Adrenal gland (tissue), 19 donors: ENCODE data around the gene DHX57. TPM values are rescaled to one million over a fixed set of nuclear protein-coding genes. Genes with fewer than 3 reads are reported as not detected.
A peak's percentile ranks its signal among the peaks of the same experiment; 100 is the strongest.

Experiments
- DNase-seq, 7 donors: peaks; one replicate each; pipeline ENCODE4 v3.0.0-alpha.2; 2019 to 2020
- H3K27ac ChIP-seq, 5 donors: fragments of 200-600 bp; sonication (generic) in 4 of 5; 1 replicate in 3 of 5; 2 replicates in 2 of 5; pipeline versions ENCODE4 v1.5.1 to v1.8.0; 2016 to 2020; ENCODE audit warnings: mild to moderate bottlenecking in 1 of 5
- H3K27me3 ChIP-seq: fragments of 200-600 bp; 2 replicates; pipeline ENCODE4 v1.8.0; 2021
- H3K36me3 ChIP-seq, 2 donors: fragments of 200-600 bp; replicated peaks in 1 of 2; 1 replicate in 1 of 2; 2 replicates in 1 of 2; pipeline versions ENCODE4 v1.5.1 to v1.8.0; 2018 to 2022
- H3K4me1 ChIP-seq, 2 donors: fragments of 200-600 bp; replicated peaks in 1 of 2; 1 replicate in 1 of 2; 2 replicates in 1 of 2; pipeline versions ENCODE4 v1.5.1 to v1.8.0; 2018 to 2021
- H3K4me3 ChIP-seq, 4 donors: fragments of 200-600 bp; sonication (generic) in 3 of 4; one replicate each; pipeline ENCODE4 v1.5.1; 2016 to 2018
- H3K9me3 ChIP-seq, 3 donors: fragments of 200-600 bp; sonication (generic) in 1 of 3; replicated peaks in 1 of 3; 1 replicate in 2 of 3; 2 replicates in 1 of 3; pipeline versions ENCODE4 v1.5.1 to v1.8.0; 2016 to 2021
- POLR2A ChIP-seq, 2 donors: fragments of 450-650 bp; IDR thresholded peaks; one replicate each; pipeline ENCODE4 v1.6.1; 2017; ENCODE audit warnings: antibody characterized with exemption in 2 of 2, mild to moderate bottlenecking in 2 of 2, moderate library complexity in 1 of 2
- WGBS, 4 donors: extraction: QIAGEN DNeasy Blood & Tissue Kit in 2 of 4; methylation state at CpG; one replicate each; pipeline versions ENCODE4 v1.1.5 to v1.1.7; 2013 to 2017; 5-methylcytosine and 5-hydroxymethylcytosine counted together
- intact Hi-C, 2 donors: fragments of 100-400 bp; cut with DNase I; formaldehyde crosslinking; loops; one replicate each; pipeline versions ENCODE4 v1.14.1 to v1.15.0; 2022 to 2023
- long read RNA-seq, 10 donors: library from polyadenylated mRNA in 3 of 10; unstranded in 2 of 10; stranded (forward) in 1 of 10; transcript quantifications; one replicate each; pipeline ENCODE4 v2.0.0 and lab custom pipeline, GENCODE V29; 2021 to 2026
- polyA plus RNA-seq, 3 donors: library from polyadenylated mRNA; stranded (reverse); fragments of 200-250 nt in 2 of 3; fragments of 350-450 nt in 1 of 3; fragmentation: Illumina TruSeq in 1 of 3; extraction: RNeasy Lipid Tissue Mini Kit (QIAGEN cat#74804) in 1 of 3; gene quantifications; one replicate each; pipeline ENCODE4 v1.2.3, GENCODE V29; 2013 to 2014
- total RNA-seq, 9 donors: library from RNA; depleted of rRNA in 4 of 9; stranded (reverse); fragments of >200 nt in 4 of 9; fragments of 120-200 nt in 1 of 9; fragmentation: NEBNext Ultra II Directional in 1 of 9; extraction: Animal tissue kit (Norgen Biotek cat#: 25700) in 1 of 9; gene quantifications; one replicate each; pipeline versions ENCODE4 v1.1.0 to v1.2.4, GENCODE V29; 2013 to 2023
- TF ChIP-seq, protein P1 (sequence below), 6 experiments: fragments of 450-650 bp in 4 of 6; fragments of 200-600 bp in 2 of 6; sonication (generic) in 1 of 6; IDR thresholded peaks; 1 replicate in 5 of 6; 2 replicates in 1 of 6; pipeline versions ENCODE4 v1.5.1 to v1.8.0; 2016 to 2021; ENCODE audit warnings: antibody characterized with exemption in 6 of 6, mild to moderate bottlenecking in 2 of 6, moderate library complexity in 1 of 6
- donor health status: healthy with polysubstance abuse.
- donor health status: Bipolar disorder and iron deficiency.
- donor health status: DM: yes; HTN: yes; CAD: no.
- donor health status: DM: no; HTN: no; CAD: no.
- donor health status: DM: no; HTN: no; CAD: no.
- donor health status: DM: yes; HTN: yes; CAD: no.

Gene DHX57, protein sequence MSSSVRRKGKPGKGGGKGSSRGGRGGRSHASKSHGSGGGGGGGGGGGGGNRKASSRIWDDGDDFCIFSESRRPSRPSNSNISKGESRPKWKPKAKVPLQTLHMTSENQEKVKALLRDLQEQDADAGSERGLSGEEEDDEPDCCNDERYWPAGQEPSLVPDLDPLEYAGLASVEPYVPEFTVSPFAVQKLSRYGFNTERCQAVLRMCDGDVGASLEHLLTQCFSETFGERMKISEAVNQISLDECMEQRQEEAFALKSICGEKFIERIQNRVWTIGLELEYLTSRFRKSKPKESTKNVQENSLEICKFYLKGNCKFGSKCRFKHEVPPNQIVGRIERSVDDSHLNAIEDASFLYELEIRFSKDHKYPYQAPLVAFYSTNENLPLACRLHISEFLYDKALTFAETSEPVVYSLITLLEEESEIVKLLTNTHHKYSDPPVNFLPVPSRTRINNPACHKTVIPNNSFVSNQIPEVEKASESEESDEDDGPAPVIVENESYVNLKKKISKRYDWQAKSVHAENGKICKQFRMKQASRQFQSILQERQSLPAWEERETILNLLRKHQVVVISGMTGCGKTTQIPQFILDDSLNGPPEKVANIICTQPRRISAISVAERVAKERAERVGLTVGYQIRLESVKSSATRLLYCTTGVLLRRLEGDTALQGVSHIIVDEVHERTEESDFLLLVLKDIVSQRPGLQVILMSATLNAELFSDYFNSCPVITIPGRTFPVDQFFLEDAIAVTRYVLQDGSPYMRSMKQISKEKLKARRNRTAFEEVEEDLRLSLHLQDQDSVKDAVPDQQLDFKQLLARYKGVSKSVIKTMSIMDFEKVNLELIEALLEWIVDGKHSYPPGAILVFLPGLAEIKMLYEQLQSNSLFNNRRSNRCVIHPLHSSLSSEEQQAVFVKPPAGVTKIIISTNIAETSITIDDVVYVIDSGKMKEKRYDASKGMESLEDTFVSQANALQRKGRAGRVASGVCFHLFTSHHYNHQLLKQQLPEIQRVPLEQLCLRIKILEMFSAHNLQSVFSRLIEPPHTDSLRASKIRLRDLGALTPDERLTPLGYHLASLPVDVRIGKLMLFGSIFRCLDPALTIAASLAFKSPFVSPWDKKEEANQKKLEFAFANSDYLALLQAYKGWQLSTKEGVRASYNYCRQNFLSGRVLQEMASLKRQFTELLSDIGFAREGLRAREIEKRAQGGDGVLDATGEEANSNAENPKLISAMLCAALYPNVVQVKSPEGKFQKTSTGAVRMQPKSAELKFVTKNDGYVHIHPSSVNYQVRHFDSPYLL (N-terminal part only)
- total RNA-seq (10 to 100 TPM in 7 of 9 donors, 1 to 10 TPM in 2; 9.4 to 30.5 (median 17.1) TPM), polyA plus RNA-seq (10 to 100 TPM; 16.9 to 26.1 (median 19.0) TPM)
- long read RNA-seq, donor 1, full-length matches to known transcripts = 1 of 1 reads
- long read RNA-seq, donor 1, partial matches to known transcripts = 0 of 1 reads
- long read RNA-seq, donor 1, other reads (novel, unspliced or antisense) = 0 of 1 reads
- long read RNA-seq, donor 2, full-length matches to known transcripts = 1 of 1 reads
- long read RNA-seq, donor 2, partial matches to known transcripts = 0 of 1 reads
- long read RNA-seq, donor 2, other reads (novel, unspliced or antisense) = 0 of 1 reads
- long read RNA-seq, donor 3 = 0 reads
- long read RNA-seq, donor 4, partial matches to known transcripts = 1 of 1 reads
- long read RNA-seq, donor 4, other reads (novel, unspliced or antisense) = 0 of 1 reads
- long read RNA-seq, donor 5, full-length matches to known transcripts = 4 of 8 reads
- long read RNA-seq, donor 5, partial matches to known transcripts = 1 of 8 reads
- long read RNA-seq, donor 5, other reads (novel, unspliced or antisense) = 3 of 8 reads
- long read RNA-seq, donor 6, partial matches to known transcripts = 1 of 1 reads
- long read RNA-seq, donor 6, other reads (novel, unspliced or antisense) = 0 of 1 reads
- long read RNA-seq, donor 7, partial matches to known transcripts = 0 of 1 reads
- long read RNA-seq, donor 7, other reads (novel, unspliced or antisense) = 0 of 1 reads
- long read RNA-seq, donor 8, full-length matches to known transcripts = 2 of 2 reads
- long read RNA-seq, donor 8, partial matches to known transcripts = 0 of 2 reads
- long read RNA-seq, donor 8, other reads (novel, unspliced or antisense) = 0 of 2 reads
- long read RNA-seq, donor 9, partial matches to known transcripts = 0 of 1 reads
- long read RNA-seq, donor 9, other reads (novel, unspliced or antisense) = 0 of 1 reads
- long read RNA-seq, donor 10, full-length matches to known transcripts = 2 of 2 reads
- long read RNA-seq, donor 10, partial matches to known transcripts = 0 of 2 reads
- long read RNA-seq, donor 10, other reads (novel, unspliced or antisense) = 0 of 2 reads

DNA sequence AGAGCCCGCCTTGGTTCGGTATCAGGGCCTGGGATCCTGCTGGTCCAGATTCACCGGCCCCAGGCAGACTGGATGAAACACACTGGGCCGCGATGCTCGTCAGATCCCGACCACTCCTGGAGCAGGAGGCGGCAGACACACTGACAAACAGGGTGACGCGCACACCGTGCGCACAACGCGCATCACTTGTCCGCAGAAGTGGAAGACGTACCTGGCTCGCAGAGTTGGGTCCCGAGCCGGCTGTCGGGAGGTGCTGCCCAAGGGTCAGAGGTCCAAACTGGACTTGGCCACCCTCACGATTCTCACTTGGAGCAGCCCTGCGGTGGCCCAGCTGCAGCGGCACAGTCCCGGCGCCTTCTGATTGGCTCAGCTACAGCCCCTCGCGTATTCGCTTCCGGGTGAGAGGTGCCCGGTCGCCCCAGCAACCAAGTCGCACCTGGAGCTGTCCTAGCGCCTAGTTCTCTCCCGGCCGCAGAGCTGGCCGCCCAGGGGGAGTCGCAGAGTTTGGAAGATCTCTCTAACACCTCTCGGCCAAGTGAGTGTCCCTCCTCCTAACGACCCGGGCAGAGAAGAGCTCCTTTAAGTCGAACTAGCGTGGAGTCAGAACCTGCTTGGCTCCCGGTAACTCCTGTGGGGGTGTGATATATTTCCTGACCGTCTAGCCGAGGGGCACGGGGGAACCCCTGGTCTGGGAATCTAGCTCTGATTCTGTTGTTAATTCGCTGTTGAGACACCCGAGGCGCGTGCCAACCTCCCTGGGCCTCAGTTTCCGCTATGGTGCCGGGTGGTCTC lies at the start of gene DHX57, which contains the start of gene MORN2:
DHX57 (minus strand) TSS at position 359 of the 792 bp plus-strand sequence. CDS start 7,529 bp downstream, outside the sequence.
MORN2 (plus strand) TSS at position 401 of the 792 bp plus-strand sequence.
- Histone ChIP-seq H3K27me3 (no peaks in the 10 kb centered on the region), H3K4me3 (peak within 1 kb of the TSS; percentile 29 to 92 (median 82)), H3K27ac (peak within 1 kb of the TSS in 4 of 5 donors; percentile 57 to 85 (median 66)), H3K4me1 (peaks cover 0 to 14% of the 10 kb centered on the region in 2 donors), H3K36me3 (no peaks in the 10 kb centered on the region), H3K9me3 (no peaks in the 10 kb centered on the region)
- 1% methylated on average over 12 to 52 of the region's 52 CpGs for WGBS, 4 donors
- intact Hi-C loops = no loop called here
- TF ChIP-seq, protein P1, sequence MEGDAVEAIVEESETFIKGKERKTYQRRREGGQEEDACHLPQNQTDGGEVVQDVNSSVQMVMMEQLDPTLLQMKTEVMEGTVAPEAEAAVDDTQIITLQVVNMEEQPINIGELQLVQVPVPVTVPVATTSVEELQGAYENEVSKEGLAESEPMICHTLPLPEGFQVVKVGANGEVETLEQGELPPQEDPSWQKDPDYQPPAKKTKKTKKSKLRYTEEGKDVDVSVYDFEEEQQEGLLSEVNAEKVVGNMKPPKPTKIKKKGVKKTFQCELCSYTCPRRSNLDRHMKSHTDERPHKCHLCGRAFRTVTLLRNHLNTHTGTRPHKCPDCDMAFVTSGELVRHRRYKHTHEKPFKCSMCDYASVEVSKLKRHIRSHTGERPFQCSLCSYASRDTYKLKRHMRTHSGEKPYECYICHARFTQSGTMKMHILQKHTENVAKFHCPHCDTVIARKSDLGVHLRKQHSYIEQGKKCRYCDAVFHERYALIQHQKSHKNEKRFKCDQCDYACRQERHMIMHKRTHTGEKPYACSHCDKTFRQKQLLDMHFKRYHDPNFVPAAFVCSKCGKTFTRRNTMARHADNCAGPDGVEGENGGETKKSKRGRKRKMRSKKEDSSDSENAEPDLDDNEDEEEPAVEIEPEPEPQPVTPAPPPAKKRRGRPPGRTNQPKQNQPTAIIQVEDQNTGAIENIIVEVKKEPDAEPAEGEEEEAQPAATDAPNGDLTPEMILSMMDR (IDR thresholded peaks at IDR 0.05) = no peak
- peak in 1 of 2 donors; percentile 43 for TF ChIP-seq POLR2A (IDR thresholded peaks at IDR 0.05)
- DNase-seq = peak; percentile 87 to 97 (median 92)

DNA sequence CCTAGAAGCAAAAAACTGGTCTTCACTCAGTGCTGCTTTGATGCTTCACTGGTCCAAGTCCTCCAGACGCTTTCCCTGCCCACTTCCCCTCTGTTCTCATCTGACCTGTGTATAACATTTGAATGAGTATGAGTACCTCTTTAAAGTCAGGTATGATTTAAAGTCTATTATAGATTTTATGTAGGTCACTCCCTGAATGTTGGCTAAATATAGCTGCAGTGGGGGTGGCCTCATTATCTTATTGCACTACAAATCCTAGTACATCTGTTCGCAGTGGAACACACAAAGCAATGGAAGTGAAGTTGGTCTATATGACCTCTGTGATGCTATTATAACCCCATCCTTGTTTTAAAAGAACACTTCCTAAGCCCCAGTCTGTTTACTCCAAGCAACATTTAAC lies 47.2 kb upstream of the DHX57 start:
- Histone ChIP-seq H3K36me3 (no peaks in the 10 kb centered on the region), H3K27ac (no peak overlapping the region), H3K4me3 (no peak overlapping the region), H3K4me1 (no peaks in the 10 kb centered on the region), H3K9me3 (no peaks in the 10 kb centered on the region), H3K27me3 (no peaks in the 10 kb centered on the region)
- no peak for DNase-seq
- intact Hi-C loops = no loop called here
- 88 to 98% (median 93%) methylated on average over 2 of the region's 2 CpGs for WGBS, 4 donors
- TF ChIP-seq POLR2A (IDR thresholded peaks at IDR 0.05) = no peak
- TF ChIP-seq, protein P1 (IDR thresholded peaks at IDR 0.05) = no peak
